Activated naive CD4-positive, alpha-beta T cell treated with anti-CD3 and anti-CD28 coated beads, Interleukin-2, amount 50 U/mL, for 72 hours (primary cell): Measurements from ENCODE around the gene OSBPL10. TPM values are rescaled to one million over a fixed set of nuclear protein-coding genes. Genes with fewer than 3 reads are reported as not detected.

ENCODE experiments used
- ATAC-seq, 2 donors: fragments of 150-1000 bp; cut with Tn5 transposase; 2 replicates each; pipeline ENCODE4 v1.10.0; 2021; ENCODE audit warnings: mild to moderate bottlenecking in 2 of 2, moderate library complexity in 2 of 2
- DNase-seq, 2 donors: peaks; one replicate each; pipeline ENCODE4 v3.0.0; 2021 to 2022; ENCODE audit warnings: low spot score in 2 of 2
- H3K27ac Mint-ChIP-seq, 2 donors: one replicate each; pipeline ENCODE4 v1.8.0; 2022; ENCODE audit warnings: mild to moderate bottlenecking in 2 of 2, mixed read lengths in 2 of 2
- H3K36me3 Mint-ChIP-seq, 2 donors: one replicate each; pipeline ENCODE4 v1.8.0; 2022; ENCODE audit warnings: mixed read lengths in 2 of 2
- H3K9me3 Mint-ChIP-seq, 2 donors: one replicate each; pipeline ENCODE4 v1.8.0; 2022; ENCODE audit warnings: mixed read lengths in 2 of 2
- total RNA-seq, 2 donors: library from RNA; stranded (reverse); gene quantifications; one replicate each; pipeline ENCODE4 v1.2.3, GENCODE V29; 2022

OSBPL10 gene
- total RNA-seq, 2 donors from 2014 or later = 1.1 to 32.6 TPM

DNA sequence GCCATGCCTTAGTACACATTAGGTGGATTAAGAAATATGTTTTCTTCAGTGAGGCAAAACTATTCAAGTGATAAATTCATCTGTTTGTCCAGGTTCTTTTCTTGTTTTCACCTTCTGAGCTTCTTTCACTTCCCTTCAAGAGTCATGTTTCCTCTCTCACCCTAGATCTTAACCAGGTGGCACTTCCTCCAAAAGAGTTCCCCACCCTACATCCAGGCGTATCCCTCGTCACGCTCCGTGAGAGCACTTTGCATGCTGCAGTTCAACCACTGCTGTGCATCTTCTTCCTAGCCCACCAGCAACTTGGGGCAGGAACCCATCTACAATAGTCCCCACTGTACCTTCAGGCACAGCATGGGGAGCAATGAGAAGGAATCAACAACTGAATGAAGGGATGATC is 28.9 kb downstream of the OSBPL10 start:
- H3K36me3 Mint-ChIP-seq = peaks cover 12 to 33% of the 10 kb centered on the region in 2 donors
- ATAC-seq (no peak), DNase-seq (no peak)
- peaks cover 7 to 27% of the 10 kb centered on the region in 2 donors for H3K9me3 Mint-ChIP-seq
- H3K27ac Mint-ChIP-seq = no peak overlapping the region

DNA sequence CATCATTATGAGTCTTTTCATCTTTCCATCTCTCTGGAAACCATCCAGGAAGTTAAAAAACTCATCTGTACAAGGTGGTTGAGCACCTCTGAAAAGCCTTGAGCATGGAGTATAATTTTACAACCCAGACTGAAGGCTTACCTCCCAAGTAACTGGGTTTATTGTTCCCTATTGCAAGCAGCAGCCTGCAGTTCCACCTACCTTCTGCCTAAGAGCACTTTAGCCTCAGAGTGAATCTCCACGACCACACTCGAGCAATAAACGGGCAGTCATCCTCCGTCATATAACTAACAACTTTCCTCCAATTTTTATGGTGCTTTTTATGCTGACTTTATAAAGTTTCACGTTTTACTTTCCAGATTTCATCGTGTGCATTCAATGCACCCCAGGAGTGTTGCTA is 32.8 kb downstream of the OSBPL10 start:
- DNase-seq (no peak), ATAC-seq (no peak)
- Mint-ChIP-seq H3K27ac (no peak overlapping the region), H3K9me3 (peaks cover 3 to 5% of the 10 kb centered on the region in 2 donors), H3K36me3 (peaks cover 0 to 5% of the 10 kb centered on the region in 2 donors)

DNA sequence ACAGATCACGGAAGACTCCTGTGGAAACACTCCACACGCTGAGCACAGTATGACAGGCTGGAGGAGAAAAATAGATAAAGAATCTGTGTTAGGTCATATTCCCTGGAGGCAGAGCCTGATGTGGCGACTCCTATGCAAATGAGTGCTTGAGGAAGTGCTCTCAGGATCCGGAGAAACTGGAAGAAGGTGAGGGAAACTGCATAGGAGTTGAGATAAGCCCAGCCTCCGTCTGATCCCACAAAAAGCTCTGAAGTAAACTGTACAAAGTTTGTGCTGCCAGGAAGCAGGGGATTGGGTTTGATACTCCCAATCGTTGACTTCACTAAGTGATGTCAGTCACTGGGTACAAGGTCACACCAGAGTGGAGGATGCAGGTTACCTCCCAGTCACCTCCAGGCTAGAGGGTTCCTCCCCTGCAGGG is 33.4 kb downstream of the OSBPL10 start:
- peaks cover 0 to 4% of the 10 kb centered on the region in 2 donors for H3K36me3 Mint-ChIP-seq
- DNase-seq (no peak), ATAC-seq (no peak)
- H3K9me3 Mint-ChIP-seq = peaks cover 3 to 5% of the 10 kb centered on the region in 2 donors
- no peak overlapping the region for H3K27ac Mint-ChIP-seq

DNA sequence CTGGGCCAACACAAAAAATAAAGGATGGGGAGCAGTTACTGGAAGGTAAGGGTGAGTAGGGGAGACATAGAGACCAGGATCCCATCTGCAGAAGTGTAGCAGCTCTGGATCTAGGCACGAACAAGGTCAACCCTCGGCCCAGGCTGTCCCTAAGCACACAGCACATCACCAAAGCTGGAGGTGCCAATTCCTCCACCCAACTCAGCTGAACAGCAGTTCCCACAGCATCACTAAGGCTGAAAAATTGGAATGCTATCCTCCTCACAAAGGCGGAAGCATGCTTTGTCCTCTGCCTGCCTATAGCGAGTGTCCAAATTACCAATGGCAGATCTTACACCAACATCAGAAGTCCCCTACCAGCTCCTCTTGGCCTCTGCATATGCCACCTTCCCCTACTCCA is 33.9 kb downstream of the OSBPL10 start:
- H3K27ac Mint-ChIP-seq = no peak overlapping the region

DNA sequence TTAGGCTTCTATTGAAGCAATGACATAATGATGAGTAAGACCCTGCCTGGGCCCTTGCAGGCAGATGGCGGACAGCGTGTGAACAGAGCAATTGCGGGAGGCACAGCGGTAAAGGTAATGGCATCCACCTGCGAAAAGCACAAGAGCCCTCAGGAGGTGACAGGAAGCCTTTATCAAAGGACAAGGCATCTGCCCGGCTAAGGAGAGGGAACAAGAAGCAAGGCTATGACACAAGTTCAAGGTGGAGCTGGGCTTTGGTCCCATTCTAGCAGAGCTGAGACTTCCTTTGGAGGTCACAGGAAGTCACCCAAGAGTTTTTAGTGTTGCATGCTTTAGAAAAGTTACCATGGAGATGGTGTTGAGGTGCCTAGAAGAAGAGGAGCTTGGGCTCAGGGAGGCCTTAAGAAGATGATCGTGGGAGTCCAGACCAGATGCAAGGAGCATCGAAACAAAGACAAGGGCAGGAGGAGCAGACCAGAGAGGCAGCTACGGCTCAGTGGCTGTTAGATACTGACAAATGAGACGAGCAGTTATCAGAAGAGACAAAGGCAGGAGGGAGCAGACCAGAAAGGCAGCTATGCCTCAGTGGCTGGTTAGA is 34.5 kb downstream of the OSBPL10 start:
- no peak for ATAC-seq
- DNase-seq = no peak
- peaks cover 0 to 4% of the 10 kb centered on the region in 2 donors for H3K36me3 Mint-ChIP-seq
- peak overlapping the region in 1 of 2 donors; percentile 3 for H3K27ac Mint-ChIP-seq
- peaks cover 3 to 5% of the 10 kb centered on the region in 2 donors for H3K9me3 Mint-ChIP-seq

More for the DNA sequence above, 33.9 kb downstream of the OSBPL10 start:
- no peak for ATAC-seq
- Mint-ChIP-seq H3K9me3 (peaks cover 3 to 5% of the 10 kb centered on the region in 2 donors), H3K36me3 (peaks cover 0 to 4% of the 10 kb centered on the region in 2 donors)
- no peak for DNase-seq

DNA sequence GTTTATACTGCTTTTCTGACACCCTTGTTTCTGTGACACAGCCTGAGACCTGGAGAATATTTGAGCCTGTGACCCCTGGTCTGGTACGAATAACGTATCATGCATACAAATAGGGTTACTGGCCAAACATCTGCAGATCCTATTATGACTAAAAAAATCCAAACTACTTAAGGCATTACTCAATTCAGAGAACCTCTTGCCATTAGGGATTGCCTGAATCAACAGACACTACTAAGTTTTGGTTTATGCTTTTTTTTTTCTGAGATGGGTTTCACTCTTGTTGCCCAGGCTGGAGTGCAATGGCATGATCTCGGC is 35.4 kb downstream of the OSBPL10 start:
- DNase-seq (no peak), ATAC-seq (peak in 1 of 2 donors; percentile 9)
- Mint-ChIP-seq H3K36me3 (peaks cover 0 to 3% of the 10 kb centered on the region in 2 donors), H3K27ac (no peak overlapping the region), H3K9me3 (peaks cover 2% of the 10 kb centered on the region in 2 donors)

DNA sequence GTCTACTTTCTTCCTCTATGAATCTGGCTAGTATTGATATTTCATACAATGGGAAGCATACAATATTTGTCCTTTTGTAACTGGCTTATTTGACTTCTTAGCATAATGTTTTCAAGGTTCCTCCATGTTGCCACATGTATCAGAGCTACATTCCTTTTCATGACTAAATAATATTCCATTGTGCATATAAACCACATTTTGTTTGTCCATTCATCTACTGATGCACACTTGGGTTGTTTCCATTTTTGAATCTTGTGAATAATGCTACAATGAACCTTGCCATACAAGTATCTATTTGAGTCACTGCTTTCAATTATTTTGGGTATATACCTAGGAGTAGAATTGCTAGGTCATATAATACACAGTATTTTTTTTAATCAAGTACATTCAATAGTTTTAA is 38.0 kb downstream of the OSBPL10 start:
- ATAC-seq = no peak
- Mint-ChIP-seq H3K9me3 (no peaks in the 10 kb centered on the region), H3K36me3 (no peaks in the 10 kb centered on the region), H3K27ac (no peak overlapping the region)
- no peak for DNase-seq

DNA sequence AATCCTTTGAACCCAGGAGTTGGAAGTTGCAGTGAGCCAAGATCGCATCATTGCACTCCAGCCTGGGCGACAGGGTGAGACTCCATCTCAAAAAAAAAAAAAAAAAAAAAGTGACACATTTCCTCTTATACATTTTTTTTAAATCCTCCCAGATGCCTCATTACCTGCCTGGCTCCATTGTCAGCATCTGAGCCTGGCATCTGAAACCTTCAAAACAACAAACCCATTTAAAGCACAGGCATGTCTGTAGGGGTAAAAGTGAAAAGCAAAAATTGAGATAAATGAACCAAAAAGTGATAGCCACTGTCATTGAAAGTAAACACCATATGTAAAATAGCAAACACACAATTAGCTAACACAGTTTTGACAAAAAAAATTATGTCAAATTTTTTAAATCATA is 38.6 kb downstream of the OSBPL10 start:
- DNase-seq = no peak
- no peak for ATAC-seq
- Mint-ChIP-seq H3K9me3 (no peaks in the 10 kb centered on the region), H3K27ac (no peak overlapping the region), H3K36me3 (no peaks in the 10 kb centered on the region)

DNA sequence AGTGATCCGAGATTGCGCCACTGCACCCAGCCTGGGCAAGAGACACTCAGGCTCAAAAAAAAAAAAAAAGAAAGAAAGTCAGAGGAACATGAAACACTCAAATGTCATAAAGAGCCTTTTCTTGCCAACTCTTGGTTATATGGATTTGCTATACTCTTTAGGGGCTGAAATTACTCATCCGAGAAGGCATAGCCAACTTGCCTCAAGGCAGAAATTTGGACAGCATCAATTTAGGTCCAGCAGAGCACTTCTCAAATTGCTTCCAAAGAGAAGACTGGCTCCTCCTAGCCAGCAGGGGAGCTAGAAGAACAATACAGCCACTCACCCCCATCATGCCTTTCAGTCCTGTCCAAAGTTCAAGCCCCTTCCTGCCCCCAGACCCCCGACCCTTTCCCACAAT is 43.8 kb downstream of the OSBPL10 start:
- Mint-ChIP-seq H3K36me3 (no peaks in the 10 kb centered on the region), H3K27ac (no peak overlapping the region), H3K9me3 (no peaks in the 10 kb centered on the region)
- ATAC-seq (peak in 1 of 2 donors; percentile 46), DNase-seq (no peak)

DNA sequence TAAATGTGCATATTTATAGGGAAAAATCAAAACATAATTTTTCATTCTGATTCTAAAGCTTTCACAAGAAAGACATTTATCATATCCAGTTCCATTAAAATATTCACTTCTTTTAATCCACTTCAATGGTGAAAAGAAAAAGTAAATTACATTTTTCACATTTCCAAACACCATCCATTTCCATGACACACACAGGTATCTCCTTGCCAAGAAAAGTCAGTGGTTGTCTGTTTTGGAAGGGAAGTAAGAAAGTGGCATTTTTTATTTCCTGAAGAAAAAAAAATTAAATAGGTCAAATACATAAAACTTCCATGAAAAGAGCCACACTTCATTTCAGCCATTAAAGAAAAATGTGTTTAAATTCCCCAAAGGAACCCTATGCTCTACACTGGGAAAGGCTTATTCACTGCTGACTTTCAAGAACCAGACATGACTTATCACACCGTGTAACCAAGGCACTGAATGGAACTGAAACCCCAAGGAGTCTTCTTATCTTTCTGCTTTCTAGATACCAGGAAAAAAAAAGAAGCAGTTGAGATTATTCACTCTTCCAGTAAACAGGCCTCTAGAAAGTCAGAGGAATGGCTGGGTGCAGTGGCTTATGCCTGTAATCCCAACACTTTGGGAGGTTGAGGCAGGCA is 44.5 kb downstream of the OSBPL10 start:
- H3K27ac Mint-ChIP-seq = no peak overlapping the region
- peak in 1 of 2 donors; percentile 94 for ATAC-seq

DNA sequence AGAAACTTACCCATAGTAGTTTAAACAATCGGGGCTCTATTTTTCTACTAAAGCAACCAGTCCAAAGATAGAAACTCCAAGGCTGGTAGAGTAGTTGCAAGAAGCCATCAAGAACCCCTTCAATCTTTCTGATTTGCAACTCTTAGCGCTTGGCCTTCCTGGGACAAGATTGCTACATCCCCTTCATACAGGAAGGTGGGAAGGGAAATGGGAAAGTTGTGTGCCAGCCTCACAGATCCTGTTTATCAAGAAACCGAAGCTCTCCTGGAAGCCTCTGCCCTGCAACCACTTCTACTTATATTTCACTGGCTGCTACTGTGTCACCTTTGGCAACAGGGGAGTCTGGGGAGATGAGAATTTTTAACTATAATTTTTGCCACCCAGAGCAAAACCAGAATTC is 46.2 kb downstream of the OSBPL10 start:
- no peak overlapping the region for H3K27ac Mint-ChIP-seq
- ATAC-seq (no peak), DNase-seq (no peak)
- H3K36me3 Mint-ChIP-seq = no peaks in the 10 kb centered on the region
- H3K9me3 Mint-ChIP-seq = no peaks in the 10 kb centered on the region

More for the DNA sequence above, 44.5 kb downstream of the OSBPL10 start:
- DNase-seq = no peak
- H3K9me3 Mint-ChIP-seq = no peaks in the 10 kb centered on the region
- H3K36me3 Mint-ChIP-seq = no peaks in the 10 kb centered on the region

DNA sequence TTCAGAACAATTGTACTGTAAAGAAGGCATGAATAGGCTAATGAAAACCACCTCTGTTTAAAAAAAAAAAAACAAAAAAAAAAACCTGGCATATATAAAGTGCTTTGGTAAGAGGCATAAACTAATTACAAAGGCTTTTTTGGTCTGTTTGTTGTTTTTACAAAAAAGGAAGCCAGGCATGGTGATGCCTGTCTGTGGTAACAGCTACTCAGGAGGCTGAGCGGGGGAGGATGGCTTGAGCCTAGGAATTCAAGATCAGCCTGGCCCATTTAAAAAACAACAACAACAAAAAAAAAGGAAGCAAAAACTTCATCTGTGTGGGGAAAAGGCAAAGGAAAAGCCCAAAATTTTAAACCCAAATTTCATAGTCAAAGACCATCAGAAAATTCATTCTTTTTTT is 47.0 kb downstream of the OSBPL10 start:
- Mint-ChIP-seq H3K9me3 (no peaks in the 10 kb centered on the region), H3K36me3 (no peaks in the 10 kb centered on the region), H3K27ac (no peak overlapping the region)
- ATAC-seq (no peak), DNase-seq (no peak)

DNA sequence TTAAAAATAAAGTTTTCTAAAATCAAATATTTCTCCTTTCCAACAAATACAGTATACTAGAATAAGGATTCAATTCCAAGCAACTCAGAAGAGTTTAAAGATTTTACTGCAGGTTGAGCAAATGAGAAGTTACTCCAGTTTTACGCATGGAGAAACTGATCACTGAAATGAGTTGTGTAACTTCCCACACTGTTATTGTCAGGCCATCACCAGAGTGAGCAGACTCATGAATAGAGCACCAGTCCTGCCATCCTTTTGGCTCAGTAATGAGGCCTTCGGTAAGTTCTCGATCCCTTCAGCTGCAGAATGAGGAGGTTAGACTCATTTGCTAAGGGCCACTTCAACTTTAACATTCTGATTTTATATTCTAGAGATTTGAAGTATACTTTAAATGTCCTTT is 48.1 kb downstream of the OSBPL10 start:
- no peak for DNase-seq
- H3K9me3 Mint-ChIP-seq = no peaks in the 10 kb centered on the region
- H3K36me3 Mint-ChIP-seq = no peaks in the 10 kb centered on the region
- no peak overlapping the region for H3K27ac Mint-ChIP-seq
- ATAC-seq = no peak

DNA sequence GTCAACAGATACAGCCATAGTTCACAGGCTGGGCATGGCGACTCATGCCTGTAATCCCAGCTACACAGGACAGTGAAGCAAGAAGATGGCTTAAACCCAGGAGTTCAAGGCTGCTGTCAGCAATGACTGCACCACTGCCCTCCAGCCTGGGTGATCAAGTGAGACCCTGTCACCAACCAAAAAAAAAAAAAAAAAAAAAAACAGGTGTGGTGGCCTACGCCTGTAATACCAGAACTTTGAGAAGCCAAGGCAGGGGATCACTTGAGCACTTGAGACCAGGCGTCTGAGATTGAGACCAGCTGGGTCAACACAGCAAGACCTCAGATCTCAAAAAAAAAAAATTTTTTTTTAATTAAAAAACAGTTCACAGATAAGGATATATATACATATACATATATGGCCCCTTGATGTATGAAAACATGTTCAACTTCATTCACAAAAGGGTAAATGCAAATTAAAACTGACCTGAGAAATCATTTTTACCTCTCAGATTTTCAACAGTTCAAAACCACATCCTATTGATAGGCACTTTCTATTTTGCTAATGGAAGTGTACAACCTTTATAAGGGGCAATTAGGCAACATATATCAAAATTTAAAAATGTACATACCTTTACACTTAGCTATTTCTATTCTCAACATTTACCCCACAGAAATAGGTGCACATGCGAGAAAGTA is 51.1 kb downstream of the OSBPL10 start:
- no peaks in the 10 kb centered on the region for H3K9me3 Mint-ChIP-seq
- ATAC-seq = no peak
- H3K27ac Mint-ChIP-seq = peak overlapping the region in 1 of 2 donors; percentile 2
- DNase-seq = no peak
- H3K36me3 Mint-ChIP-seq = no peaks in the 10 kb centered on the region

DNA sequence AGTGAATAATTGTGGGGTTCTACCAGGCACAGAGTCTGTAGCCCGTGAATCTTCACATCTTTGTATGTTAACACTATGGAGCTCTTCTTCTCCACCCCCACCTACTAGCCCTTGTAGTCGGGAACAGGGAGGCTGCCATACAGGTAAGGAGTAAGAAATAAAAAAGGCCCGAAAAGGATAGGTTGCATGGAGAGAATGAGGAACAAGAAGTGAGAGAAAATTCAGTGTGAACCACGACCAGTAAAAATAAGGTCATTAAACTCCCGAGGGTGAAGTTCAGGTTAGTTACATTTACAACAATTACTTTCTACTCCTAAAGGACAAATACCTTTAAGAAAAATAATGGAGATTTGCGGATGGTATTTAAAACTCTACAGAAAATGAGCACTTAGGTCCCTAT is 53.3 kb downstream of the OSBPL10 start:
- DNase-seq = no peak
- Mint-ChIP-seq H3K9me3 (no peaks in the 10 kb centered on the region), H3K27ac (peak overlapping the region; percentile 43 to 91), H3K36me3 (peaks cover 0 to 6% of the 10 kb centered on the region in 2 donors)
- no peak for ATAC-seq

DNA sequence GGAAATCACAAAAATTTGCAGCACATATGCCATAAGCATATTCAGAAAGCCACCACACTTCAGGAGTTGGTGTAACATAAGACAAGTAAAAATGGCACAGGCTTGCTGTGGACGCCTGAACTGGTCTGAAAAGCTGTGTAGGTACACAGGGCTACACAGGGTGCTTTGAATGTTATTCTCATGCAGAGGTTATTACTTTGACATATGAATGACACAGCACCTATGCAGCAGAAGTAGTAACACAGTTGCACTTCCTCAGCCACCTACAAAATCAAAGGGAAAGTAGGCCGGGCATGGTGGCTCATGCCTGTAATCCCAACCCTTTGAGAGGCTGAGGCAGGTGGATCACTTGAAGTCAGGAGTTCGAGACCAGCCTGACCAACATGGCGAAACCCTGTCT is 54.5 kb downstream of the OSBPL10 start:
- Mint-ChIP-seq H3K36me3 (peaks cover 0 to 14% of the 10 kb centered on the region in 2 donors), H3K27ac (peak overlapping the region in 1 of 2 donors; percentile 91), H3K9me3 (peaks cover 0 to 3% of the 10 kb centered on the region in 2 donors)
- peak in 1 of 2 donors; percentile 12 for ATAC-seq
- DNase-seq = no peak

DNA sequence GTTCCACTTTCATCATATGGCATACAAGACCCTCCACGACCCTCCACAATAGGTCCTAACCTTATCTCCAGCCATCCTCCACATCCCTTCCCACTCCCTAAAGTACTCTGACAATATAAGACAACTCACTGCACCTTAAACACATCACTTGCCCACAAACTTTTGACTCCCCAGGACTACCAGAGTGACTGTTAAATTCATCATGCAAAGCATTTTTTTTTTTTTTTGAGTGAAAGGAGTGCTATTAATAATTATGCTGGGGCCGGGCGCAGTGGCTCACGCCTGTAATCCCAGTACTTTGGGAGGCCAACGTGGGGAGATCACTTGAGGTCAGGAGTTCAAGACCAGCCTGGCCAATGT is 55.8 kb downstream of the OSBPL10 start:
- H3K9me3 Mint-ChIP-seq = peaks cover 1 to 9% of the 10 kb centered on the region in 2 donors
- H3K36me3 Mint-ChIP-seq = peaks cover 2 to 20% of the 10 kb centered on the region in 2 donors
- ATAC-seq (peak in 1 of 2 donors; percentile 46), DNase-seq (no peak)
- H3K27ac Mint-ChIP-seq = peak overlapping the region in 1 of 2 donors; percentile 22
